Suppressor macrophage treated with lipopolysaccharide for 4 hours (primary cell): ENCODE results near the gene SLC10A1.

Source experiments
- DNase-seq: peaks from one replicate; pipeline ENCODE4 v3.0.0-alpha.2; 2020

Gene SLC10A1

GRCh38 chr14:69808919-69809808 is 12.1 kb upstream of the SLC10A1 start:
- no peak for DNase-seq

GRCh38 chr14:69807192-69807591 is 10.2 kb upstream of the SLC10A1 start:
- DNase-seq: no peak

GRCh38 chr14:69804902-69805301 is 7.9 kb upstream of the SLC10A1 start:
- DNase-seq: no peak

- DNase-seq: no peak
Measured at GRCh38 chr14:69803753-69804152, 6.7 kb upstream of the SLC10A1 start.

DNA sequence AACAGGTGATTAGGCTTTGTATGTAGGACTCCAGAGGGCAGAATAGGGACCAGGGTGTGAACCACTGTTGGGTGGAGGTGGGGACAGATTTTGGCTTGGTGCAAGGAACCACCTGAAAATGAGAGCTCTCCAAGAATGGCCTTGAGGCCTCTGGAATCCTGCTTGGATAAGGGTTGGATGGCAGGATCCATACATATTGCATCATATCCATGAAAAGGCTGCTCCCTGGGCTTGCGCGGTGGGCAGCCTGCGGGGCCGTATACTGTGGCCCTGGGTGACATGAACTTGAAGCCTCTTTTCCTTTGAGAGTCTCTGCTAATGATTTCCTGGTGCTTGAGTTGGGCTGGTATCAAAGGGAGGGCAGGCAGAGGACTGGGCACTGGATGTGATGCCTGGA is 1.3 kb upstream of the SLC10A1 start:
- no peak for DNase-seq

DNA sequence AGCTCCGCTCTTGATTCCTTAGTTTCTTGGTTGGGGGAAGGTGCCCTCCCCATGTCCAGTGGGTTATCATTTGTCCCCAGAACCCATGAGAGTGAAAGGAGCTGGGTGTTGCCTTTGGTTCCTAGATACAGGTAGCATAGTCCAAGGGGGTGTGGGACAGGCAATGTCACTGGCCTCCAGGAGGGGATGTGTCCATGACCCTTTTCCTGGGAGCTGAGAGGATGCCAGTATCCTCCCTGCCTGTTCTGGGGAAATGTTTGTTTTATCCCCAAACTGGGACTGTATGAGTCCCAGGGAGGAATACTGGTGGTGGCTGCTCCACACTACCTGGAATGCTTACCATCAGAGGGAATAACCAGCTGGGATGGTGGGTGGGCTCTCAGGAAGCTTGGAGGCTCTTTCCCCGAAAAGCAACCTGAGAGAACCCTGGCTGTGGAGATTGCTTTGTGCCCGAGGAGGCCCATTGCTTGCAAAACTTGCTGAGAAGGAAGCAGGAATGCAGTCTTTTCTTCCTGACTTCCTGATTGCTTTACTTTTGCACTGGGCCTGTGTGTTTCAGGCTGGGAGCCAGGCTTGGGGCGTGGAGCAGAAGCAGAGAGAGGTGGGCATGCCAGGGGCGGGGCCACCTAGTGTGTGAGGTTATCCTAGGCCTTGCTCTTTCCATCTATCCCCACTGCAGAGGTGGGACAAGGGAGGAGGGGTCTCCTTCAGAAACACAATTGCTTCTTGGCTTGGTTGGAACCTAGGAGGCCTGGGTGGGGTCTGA is 715 bp upstream of the SLC10A1 start:
- DNase-seq: no peak

- DNase-seq: no peak
Measured at GRCh38 chr14:69795691-69796090, 1.4 kb downstream of the SLC10A1 start.

DNA sequence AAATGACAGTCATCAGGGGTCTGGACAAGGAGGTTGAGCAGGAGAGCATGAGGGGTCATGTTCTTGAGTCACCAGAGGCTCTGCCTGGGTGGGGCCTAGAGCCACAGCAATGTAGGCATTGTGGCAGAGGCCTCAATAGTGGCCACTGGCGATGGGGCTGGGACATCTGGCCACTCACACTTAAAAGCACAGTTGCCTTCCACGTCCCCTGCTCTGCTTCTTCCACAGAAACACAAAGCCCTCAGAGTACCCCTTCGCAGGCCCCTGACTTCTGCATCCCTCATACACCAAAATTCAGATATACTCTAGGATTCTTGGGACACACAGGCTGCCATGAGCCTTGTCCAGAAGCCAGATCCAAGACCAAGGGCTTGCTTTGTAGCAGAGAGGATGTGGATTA is 2.2 kb downstream of the SLC10A1 start:
- no peak for DNase-seq

GRCh38 chr14:69792887-69793421 is 4.1 kb downstream of the SLC10A1 start:
- DNase-seq: no peak

DNA sequence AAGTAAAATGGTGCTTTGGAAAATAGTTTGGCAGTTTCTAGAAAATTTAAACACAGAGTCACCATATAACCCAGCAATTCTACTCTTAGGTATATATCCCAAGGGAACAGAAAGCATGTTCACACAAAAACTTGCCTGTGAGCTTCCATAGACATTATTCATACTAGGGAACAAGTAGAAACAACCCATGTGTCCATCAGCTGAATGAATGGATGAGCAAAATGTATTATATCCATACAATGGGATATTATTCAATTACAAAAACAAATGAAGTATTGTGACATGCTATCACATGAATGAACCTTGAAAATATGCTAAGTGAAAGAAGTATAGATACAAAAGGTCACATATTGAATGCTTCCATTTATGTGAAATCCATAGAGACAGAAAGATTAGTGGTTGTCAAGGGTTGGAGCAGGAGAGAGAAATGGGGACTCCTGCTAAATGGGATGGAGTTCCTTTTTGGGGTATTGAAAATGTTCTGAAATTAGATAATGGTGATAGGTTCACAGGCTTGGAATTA is 7.9 kb downstream of the SLC10A1 start:
- no peak for DNase-seq

DNA sequence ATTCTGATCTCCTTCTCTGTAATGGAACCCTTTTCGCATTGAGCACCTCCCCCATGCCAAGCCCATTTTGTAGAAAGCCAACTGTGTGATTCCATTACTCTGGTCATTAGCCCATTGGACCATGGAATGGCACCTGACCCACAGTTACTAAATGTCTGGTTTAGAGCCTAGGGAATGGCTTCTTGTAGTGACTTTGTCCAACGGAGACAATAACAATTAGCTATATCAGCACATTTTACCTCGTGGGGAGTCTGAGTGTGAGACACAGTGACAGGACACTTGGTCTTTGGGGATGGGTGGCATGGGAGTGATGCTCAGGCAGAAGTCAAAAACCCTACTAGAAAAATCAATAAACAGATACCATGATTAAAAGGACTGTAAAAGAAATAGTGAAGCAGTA is 10.4 kb downstream of the SLC10A1 start:
- no peak for DNase-seq

DNA sequence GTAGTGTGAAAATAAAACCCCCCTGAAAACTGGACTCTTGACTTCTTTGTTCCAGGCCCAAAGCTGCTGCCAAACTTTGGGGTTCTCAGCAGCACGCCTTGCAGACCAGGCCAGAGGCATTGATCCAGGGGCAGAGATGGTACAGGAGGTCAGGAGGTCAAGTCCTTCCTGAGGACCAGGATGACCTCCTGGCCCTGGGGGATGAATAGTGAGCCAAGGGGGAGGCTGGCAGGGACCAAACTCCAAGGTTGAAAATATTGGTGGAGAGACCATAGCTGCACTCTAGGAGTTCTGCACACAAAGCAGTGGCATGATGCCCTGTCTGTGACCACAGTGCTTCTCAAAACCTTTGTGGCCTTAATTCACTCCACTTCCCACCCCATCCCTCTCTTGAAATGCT is 12.1 kb downstream of the SLC10A1 start:
- DNase-seq: no peak

DNA sequence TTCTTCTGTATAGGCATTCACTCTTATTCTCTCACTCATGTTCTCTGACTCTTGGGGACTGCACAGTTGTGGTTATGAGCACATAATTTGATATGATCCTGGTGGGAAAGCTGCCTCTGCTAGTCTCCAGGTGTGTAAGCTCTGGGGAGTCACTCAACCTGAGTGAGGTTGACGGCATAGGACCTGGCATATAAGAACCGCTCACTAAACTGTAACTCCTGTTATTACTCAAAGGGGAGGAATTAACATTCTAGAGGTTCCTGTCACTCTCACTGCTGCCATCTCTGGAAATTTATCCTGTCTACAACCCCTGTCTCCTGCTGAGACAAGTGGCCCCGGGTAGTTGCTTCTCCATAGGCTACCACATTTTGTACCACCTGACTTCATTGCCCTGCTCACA is 16.1 kb downstream of the SLC10A1 start:
- no peak for DNase-seq

DNA sequence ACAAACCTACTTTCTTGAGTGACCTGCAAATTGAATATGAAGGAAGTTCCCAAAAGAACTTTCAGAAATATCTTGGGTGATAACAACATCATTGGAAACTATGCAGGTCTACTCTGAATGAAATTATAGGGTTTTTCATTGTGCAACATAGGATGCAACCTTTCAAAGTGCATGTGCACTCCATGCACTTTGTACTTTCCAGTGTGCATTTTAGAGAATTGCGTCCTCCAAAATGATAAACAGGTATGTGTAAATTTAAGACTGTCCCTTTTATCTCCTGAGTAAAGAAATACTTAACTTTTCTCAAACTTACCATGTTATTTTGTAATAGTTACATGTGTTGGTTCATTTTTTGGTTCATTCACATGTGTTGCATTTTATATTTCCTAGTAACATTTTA is 16.9 kb downstream of the SLC10A1 start:
- DNase-seq: no peak

DNA sequence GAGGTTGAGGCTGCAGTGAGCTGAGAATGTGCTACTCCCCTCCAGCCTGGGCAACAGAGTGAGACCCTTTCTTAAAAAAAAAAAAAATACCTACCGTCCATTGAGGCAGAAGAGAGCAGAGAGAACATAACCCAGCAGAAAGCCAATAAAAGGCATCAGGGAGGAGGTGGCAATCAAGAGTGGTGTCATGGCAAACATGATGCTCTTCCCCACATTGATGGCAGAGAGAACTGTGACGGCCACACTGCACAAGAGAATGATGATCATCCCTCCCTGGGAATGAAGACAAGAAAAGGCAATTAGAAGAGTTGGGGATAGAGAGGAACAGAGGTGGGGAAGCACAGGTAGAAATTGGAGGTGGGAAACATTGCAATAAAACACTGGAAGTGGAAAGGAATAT is 18.0 kb downstream of the SLC10A1 start:
- DNase-seq: no peak

DNA sequence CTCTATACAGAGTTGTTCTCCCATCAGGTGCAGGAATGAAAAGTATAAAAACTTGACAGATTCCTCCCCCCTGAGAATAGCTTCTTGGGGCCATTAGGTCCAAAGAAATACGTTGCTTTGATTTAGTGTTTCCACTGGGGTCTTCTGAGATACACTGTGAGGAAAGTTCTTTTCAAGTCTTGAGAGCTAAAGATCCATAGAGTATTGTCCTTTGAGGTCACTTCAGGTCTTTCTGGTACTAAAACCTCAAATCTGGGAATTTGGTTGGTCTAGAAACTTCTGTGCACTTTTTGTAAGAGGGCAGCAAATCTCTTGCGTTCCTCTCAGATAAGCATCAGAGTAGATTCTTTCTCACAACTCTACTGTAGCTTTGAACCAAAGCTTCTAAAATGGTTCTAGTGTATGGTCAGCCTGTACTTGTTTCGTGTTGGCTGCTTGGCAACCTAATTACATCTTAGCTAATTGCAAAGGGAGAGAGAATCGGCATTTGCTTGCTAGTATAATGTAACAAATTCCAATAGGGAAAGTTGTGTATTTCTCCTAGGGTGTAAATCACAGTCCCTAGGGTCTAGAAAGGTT is 20.1 kb downstream of the SLC10A1 start:
- DNase-seq: no peak

DNA sequence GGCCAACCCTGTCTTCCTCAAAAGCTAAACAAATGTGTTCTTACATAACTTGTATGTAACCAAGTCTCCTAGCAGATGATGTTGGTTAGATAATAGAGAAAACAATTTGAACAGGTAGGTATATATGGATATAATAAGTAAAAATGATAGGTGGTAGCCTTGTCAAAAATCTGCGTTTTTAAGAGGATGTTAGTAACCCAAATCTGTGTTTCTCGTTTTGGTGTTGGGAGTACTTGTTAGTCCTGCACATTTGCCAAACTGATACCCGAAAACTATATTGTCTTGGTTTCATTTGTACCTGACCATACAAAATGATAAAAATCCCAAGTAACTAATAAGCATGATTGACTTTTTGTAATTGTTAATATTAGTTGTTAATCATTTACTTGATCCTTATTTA is 22.0 kb downstream of the SLC10A1 start:
- no peak for DNase-seq

GRCh38 chr14:69773571-69774276 is 23.3 kb downstream of the SLC10A1 start:
- DNase-seq: no peak

- no peak for DNase-seq
Measured at GRCh38 chr14:69772082-69773017, 24.7 kb downstream of the SLC10A1 start.

- DNase-seq: no peak
Measured at GRCh38 chr14:69771136-69771535, 25.9 kb downstream of the SLC10A1 start.

- DNase-seq: no peak
Measured at GRCh38 chr14:69770559-69770958, 26.5 kb downstream of the SLC10A1 start.

DNA sequence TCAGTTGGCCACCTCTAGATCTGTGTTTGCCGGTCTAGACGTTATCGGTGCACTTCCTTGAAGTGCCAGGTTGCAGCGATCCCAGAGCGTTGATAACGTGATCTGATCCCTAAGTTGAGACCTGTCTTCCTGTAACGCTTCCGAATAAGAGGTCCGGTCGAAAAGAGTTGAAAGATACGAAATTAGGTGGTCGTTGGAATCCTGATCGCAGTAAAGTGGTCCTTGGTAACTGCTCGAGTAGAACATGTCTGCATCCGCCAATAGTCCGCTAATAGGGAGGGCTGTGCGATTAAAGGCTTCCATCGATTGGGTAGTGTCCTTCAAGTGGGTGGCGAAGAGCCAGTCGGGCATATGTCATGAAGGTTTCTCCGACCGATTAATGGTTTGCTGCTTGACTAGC is 27.4 kb downstream of the SLC10A1 start:
- no peak for DNase-seq
